Endodermal cell (in vitro differentiated cells): Measurements from ENCODE around the gene GRHL1. TPM values are rescaled to one million over a fixed set of nuclear protein-coding genes. Genes with fewer than 3 reads are reported as not detected.

Experiments
- DNase-seq: peaks from one replicate; pipeline ENCODE4 v3.0.0-alpha.2; 2017
- H3K27ac ChIP-seq: 2 replicates; pipeline ENCODE4 v1.5.1; 2013; ENCODE audit warnings: mild to moderate bottlenecking, low read depth, low read length, moderate library complexity
- H3K27me3 ChIP-seq: 2 replicates; pipeline ENCODE4 v1.6.1; 2013; ENCODE audit warnings: mild to moderate bottlenecking, low read length, moderate library complexity; ENCODE audit not compliant: insufficient read depth, control insufficient read depth, poor library complexity, severe bottlenecking
- H3K36me3 ChIP-seq: 2 replicates; pipeline ENCODE4 v1.7.0; 2013; ENCODE audit warnings: mild to moderate bottlenecking, low read length, moderate library complexity; ENCODE audit not compliant: control insufficient read depth, insufficient read depth
- H3K4me1 ChIP-seq: one replicate; pipeline ENCODE4 v1.7.0; 2013; ENCODE audit warnings: low read length; ENCODE audit not compliant: control insufficient read depth, insufficient read depth
- H3K4me3 ChIP-seq: 2 replicates; pipeline ENCODE4 v1.5.1; 2013; ENCODE audit warnings: mild to moderate bottlenecking, low read length, moderate library complexity
- H3K9ac ChIP-seq: 2 replicates; pipeline ENCODE4 v1.6.1; 2013; ENCODE audit warnings: mild to moderate bottlenecking, low read length, moderate library complexity; ENCODE audit not compliant: poor library complexity, severe bottlenecking; ENCODE audit errors: extremely low read depth
- H3K9me3 ChIP-seq: 2 replicates; pipeline ENCODE4 v1.6.1; 2013; ENCODE audit warnings: mild to moderate bottlenecking, low read length, moderate library complexity; ENCODE audit not compliant: control insufficient read depth
- H3K27ac Mint-ChIP-seq: 2 replicates; pipeline ENCODE4 v1.8.0; 2020; ENCODE audit warnings: mixed read lengths
- H3K27me3 Mint-ChIP-seq: 2 replicates; pipeline ENCODE4 v1.8.0; 2021; ENCODE audit warnings: mild to moderate bottlenecking, mixed read lengths; ENCODE audit not compliant: insufficient read depth
- H3K36me3 Mint-ChIP-seq: 2 replicates; pipeline ENCODE4 v1.8.0; 2020; ENCODE audit warnings: low read depth, mixed read lengths
- H3K4me1 Mint-ChIP-seq: 2 replicates; pipeline ENCODE4 v1.8.0; 2020; ENCODE audit warnings: mixed read lengths
- H3K4me3 Mint-ChIP-seq: 2 replicates; pipeline ENCODE4 v1.8.0; 2020; ENCODE audit warnings: mild to moderate bottlenecking, moderate library complexity, mixed read lengths
- H3K9me3 Mint-ChIP-seq: 2 replicates; pipeline ENCODE4 v1.8.0; 2020; ENCODE audit warnings: mild to moderate bottlenecking, mixed read lengths
- CTCF ChIP-seq: fragments of 200-600 bp; sonication (generic); conservative IDR thresholded peaks from 2 replicates; pipeline ENCODE4 v1.5.0; 2021; ENCODE audit warnings: antibody characterized with exemption, mild to moderate bottlenecking
- WGBS, 2 experiments: methylation state at CpG; one replicate each; pipeline versions ENCODE4 v1.1.5 to v1.1.7; 2013; ENCODE audit warnings: missing lambda C conversion rate in 2 of 2, mixed read lengths in 1 of 2; ENCODE audit not compliant: insufficient coverage in 1 of 2, insufficient read length in 1 of 2; 5-methylcytosine and 5-hydroxymethylcytosine counted together
- total RNA-seq, 2 donors: library from RNA; stranded (reverse); fragmentation: NEBNext Ultra II Directional in 1 of 2; extraction: Animal tissue kit (Norgen Biotek cat#: 25700) in 1 of 2; gene quantifications; 2 replicates in 1 of 2; 3 replicates in 1 of 2; pipeline ENCODE4 v1.2.1, GENCODE V29; 2021

The GRHL1 gene
- total RNA-seq, 2 donors from 2014 or later: 2.7 to 2.9 TPM

- Histone ChIP-seq H3K9me3 (no peaks in the 10 kb centered on the region), H3K4me3 (no peak overlapping the region), H3K27me3 (no peaks in the 10 kb centered on the region), H3K27ac (no peak overlapping the region), H3K36me3 (no peaks in the 10 kb centered on the region), H3K4me1 (no peaks in the 10 kb centered on the region), H3K9ac (no peak overlapping the region)
- H3K4me3 Mint-ChIP-seq: no peak overlapping the region
- H3K36me3 Mint-ChIP-seq: no peaks in the 10 kb centered on the region
- H3K9me3 Mint-ChIP-seq: no peaks in the 10 kb centered on the region
- H3K27ac Mint-ChIP-seq: no peak overlapping the region
- no peaks in the 10 kb centered on the region for H3K4me1 Mint-ChIP-seq
- 88% methylated on average over 2 of the region's 2 CpGs; no CpG with 5 or more reads in 1 of the 2 experiments for WGBS, 2 experiments
- TF ChIP-seq CTCF: no peak
- no peak for DNase-seq
- no peaks in the 10 kb centered on the region for H3K27me3 Mint-ChIP-seq
Measured at GRCh38 chr2:9980520-9980919, 29.0 kb downstream of the GRHL1 start.

- WGBS, 2 experiments: 96 to 100% methylated on average over 1 to 2 of the region's 3 CpGs
- Histone ChIP-seq H3K27me3 (no peaks in the 10 kb centered on the region), H3K4me1 (no peaks in the 10 kb centered on the region), H3K27ac (no peak overlapping the region), H3K9ac (no peak overlapping the region), H3K36me3 (no peaks in the 10 kb centered on the region), H3K4me3 (no peak overlapping the region), H3K9me3 (no peaks in the 10 kb centered on the region)
- Mint-ChIP-seq H3K9me3 (no peaks in the 10 kb centered on the region), H3K27ac (no peak overlapping the region), H3K27me3 (no peaks in the 10 kb centered on the region), H3K4me1 (no peaks in the 10 kb centered on the region), H3K4me3 (no peak overlapping the region), H3K36me3 (no peaks in the 10 kb centered on the region)
- no peak for TF ChIP-seq CTCF
- DNase-seq: no peak
Measured at GRCh38 chr2:9981655-9982054, 30.2 kb downstream of the GRHL1 start.

- Histone ChIP-seq H3K36me3 (no peaks in the 10 kb centered on the region), H3K27ac (no peak overlapping the region), H3K27me3 (no peaks in the 10 kb centered on the region), H3K4me3 (no peak overlapping the region), H3K4me1 (no peaks in the 10 kb centered on the region), H3K9me3 (no peaks in the 10 kb centered on the region), H3K9ac (no peak overlapping the region)
- Mint-ChIP-seq H3K4me1 (no peaks in the 10 kb centered on the region), H3K4me3 (no peak overlapping the region), H3K27me3 (no peaks in the 10 kb centered on the region), H3K36me3 (peaks cover 2% of the 10 kb centered on the region), H3K9me3 (no peaks in the 10 kb centered on the region), H3K27ac (no peak overlapping the region)
- no peak for TF ChIP-seq CTCF
- WGBS, 2 experiments: 87 to 91% methylated on average over 7 to 8 of the region's 8 CpGs
- no peak for DNase-seq
Measured at GRCh38 chr2:9982248-9982647, 30.8 kb downstream of the GRHL1 start.
